Measurements from ENCODE around the gene NRXN3.

Gene NRXN3

GRCh38 chr14:78611796-78612571 lies 441.8 kb downstream of the NRXN3 start:
- TF ChIP-seq CTCF (IDR thresholded peaks at IDR 0.05; ENCODE audit: low read depth, low read length, missing control alignments) = no peak
- in situ Hi-C loops (cut with HindIII; ENCODE audit: low sequenced_read_pairs) = no loop called here
- H3K4me3 ChIP-seq (ENCODE audit: low read depth, low read length) = no peak overlapping the region
- DNase-seq (ENCODE audit: low read depth) = no peak

GRCh38 chr14:78612666-78613065 lies 442.5 kb downstream of the NRXN3 start:
- in situ Hi-C loops (cut with HindIII; ENCODE audit: low sequenced_read_pairs) = no loop called here
- H3K4me3 ChIP-seq (ENCODE audit: low read depth, low read length) = no peak overlapping the region
- DNase-seq (ENCODE audit: low read depth) = peak; percentile 22
- TF ChIP-seq CTCF (IDR thresholded peaks at IDR 0.05; ENCODE audit: low read depth, low read length, missing control alignments) = no peak

- H3K4me3 ChIP-seq (ENCODE audit: low read depth, low read length) = no peak overlapping the region
- in situ Hi-C loops (cut with HindIII; ENCODE audit: low sequenced_read_pairs) = no loop called here
- no peak for DNase-seq (ENCODE audit: low read depth)
- TF ChIP-seq CTCF (IDR thresholded peaks at IDR 0.05; ENCODE audit: low read depth, low read length, missing control alignments) = no peak
These were observed 444.4 kb downstream of the NRXN3 start for GRCh38 chr14:78614593-78614992.

- no peak overlapping the region for H3K4me3 ChIP-seq (ENCODE audit: low read depth, low read length)
- no peak for TF ChIP-seq CTCF (IDR thresholded peaks at IDR 0.05; ENCODE audit: low read depth, low read length, missing control alignments)
- no peak for DNase-seq (ENCODE audit: low read depth)
- in situ Hi-C loops (cut with HindIII; ENCODE audit: low sequenced_read_pairs) = no loop called here
These were observed 447.6 kb downstream of the NRXN3 start for GRCh38 chr14:78617735-78618134.

GRCh38 chr14:78618368-78618767 lies 448.2 kb downstream of the NRXN3 start:
- in situ Hi-C loops (cut with HindIII; ENCODE audit: low sequenced_read_pairs) = no loop called here
- no peak overlapping the region for H3K4me3 ChIP-seq (ENCODE audit: low read depth, low read length)
- TF ChIP-seq CTCF (IDR thresholded peaks at IDR 0.05; ENCODE audit: low read depth, low read length, missing control alignments) = no peak
- no peak for DNase-seq (ENCODE audit: low read depth)

GRCh38 chr14:78627114-78627513 lies 456.9 kb downstream of the NRXN3 start:
- H3K4me3 ChIP-seq (ENCODE audit: low read depth, low read length) = no peak overlapping the region
- no peak for TF ChIP-seq CTCF (IDR thresholded peaks at IDR 0.05; ENCODE audit: low read depth, low read length, missing control alignments)
- in situ Hi-C loops (cut with HindIII; ENCODE audit: low sequenced_read_pairs) = no loop called here
- no peak for DNase-seq (ENCODE audit: low read depth)

Measured in astrocyte of the cerebellum (primary cell).